NOMO-1 treated with DMSO at 0.1 percent for 48 hours (cell line): ENCODE measurements around the gene ADAM22.
"Not testable (repeated sequence)": the region's sequence is repeated elsewhere in the genome, so short reads cannot be mapped to it uniquely, and the experiment has no call there.

Experiments used
- DNase-seq: peaks from one replicate; lab custom pipeline; 2025; ENCODE audit not compliant: unreplicated experiment; lab: John Stamatoyannopoulos, UW

ADAM22 gene

GRCh38 chr7:87933953-87934698, at the start of gene ADAM22:
ADAM22 (plus strand) TSS chr7:87934251; CDS start chr7:87934466, 215 bp downstream.
- peak; percentile 98 for DNase-seq

- DNase-seq: no peak
These were observed 49.0 kb upstream of the ADAM22 start for GRCh38 chr7:87885018-87885417.

GRCh38 chr7:87886875-87887274, 47.2 kb upstream of the ADAM22 start:
- DNase-seq: peak; percentile 72

- no peak for DNase-seq
These were observed 38.7 kb upstream of the ADAM22 start for GRCh38 chr7:87895363-87895762.

- DNase-seq: no peak
These were observed 34.8 kb upstream of the ADAM22 start for GRCh38 chr7:87899255-87899654.

- DNase-seq: not testable (repeated sequence)
These were observed 26.7 kb upstream of the ADAM22 start for GRCh38 chr7:87907136-87907906.

- DNase-seq: not testable (repeated sequence)
These were observed 25.2 kb upstream of the ADAM22 start for GRCh38 chr7:87908814-87909213.

- DNase-seq: peak; percentile 69
These were observed 21.9 kb upstream of the ADAM22 start for GRCh38 chr7:87912121-87912520.

- no peak for DNase-seq
These were observed 15.3 kb upstream of the ADAM22 start for GRCh38 chr7:87918740-87919139.

- no peak for DNase-seq
These were observed 14.2 kb upstream of the ADAM22 start for GRCh38 chr7:87919875-87920274.

GRCh38 chr7:87920578-87920977, 13.5 kb upstream of the ADAM22 start:
- no peak for DNase-seq

GRCh38 chr7:87922759-87923395, 11.2 kb upstream of the ADAM22 start:
- not testable (repeated sequence) for DNase-seq

- DNase-seq: no peak
These were observed 7.2 kb upstream of the ADAM22 start for GRCh38 chr7:87926581-87927461.

GRCh38 chr7:87933605-87933952, 472 bp upstream of the ADAM22 start:
- no peak for DNase-seq

- DNase-seq: no peak
These were observed 790 bp downstream of the ADAM22 start for GRCh38 chr7:87934699-87935383.

GRCh38 chr7:87935384-87935706, 1.3 kb downstream of the ADAM22 start:
- no peak for DNase-seq

- no peak for DNase-seq
These were observed 7.1 kb downstream of the ADAM22 start for GRCh38 chr7:87941138-87941537.

- DNase-seq: no peak
These were observed 10.5 kb downstream of the ADAM22 start for GRCh38 chr7:87944547-87944946.

- not testable (repeated sequence) for DNase-seq
These were observed 11.9 kb downstream of the ADAM22 start for GRCh38 chr7:87945926-87946325.

GRCh38 chr7:87948371-87948770, 14.3 kb downstream of the ADAM22 start:
- DNase-seq: no peak
